ENCODE data around the gene CCDC80.
"Not testable (repeated sequence)": the region's sequence is repeated elsewhere in the genome, so short reads cannot be mapped to it uniquely, and the experiment has no call there.

Gene CCDC80

GRCh38 chr3:112583105-112583504, 57.8 kb downstream of the CCDC80 start:
- DNase-seq, result no peak

GRCh38 chr3:112582244-112582874, 58.6 kb downstream of the CCDC80 start:
- no peak for DNase-seq

- DNase-seq, result no peak
Observed at GRCh38 chr3:112579697-112580096, 61.2 kb downstream of the CCDC80 start.

- DNase-seq, result no peak
Observed at GRCh38 chr3:112579232-112579631, 61.7 kb downstream of the CCDC80 start.

GRCh38 chr3:112572701-112573100, 68.2 kb downstream of the CCDC80 start:
- no peak for DNase-seq

GRCh38 chr3:112569265-112569664, 71.7 kb downstream of the CCDC80 start:
- no peak for DNase-seq

GRCh38 chr3:112568642-112569041, 72.3 kb downstream of the CCDC80 start:
- DNase-seq, result no peak

- no peak for DNase-seq
Observed at GRCh38 chr3:112564940-112565305, 76.0 kb downstream of the CCDC80 start.

- not testable (repeated sequence) for DNase-seq
Observed at GRCh38 chr3:112564247-112564939, 76.5 kb downstream of the CCDC80 start.

GRCh38 chr3:112561734-112562529, 79.0 kb downstream of the CCDC80 start, which contains the start of the genes ATG3 and SLC35A5:
TSS of gene ATG3 (minus strand) at chr3:112561962. CDS start at chr3:112561528, 434 bp downstream.
TSS of gene SLC35A5 (plus strand) at chr3:112562045. CDS start at chr3:112563404, 1,359 bp downstream.
- peak; percentile 100 for DNase-seq

GRCh38 chr3:112561484-112561733, 79.5 kb downstream of the CCDC80 start:
- no peak for DNase-seq

GRCh38 chr3:112560721-112561483, 80.0 kb downstream of the CCDC80 start:
- DNase-seq, result no peak

GRCh38 chr3:112560307-112560706, 80.6 kb downstream of the CCDC80 start:
- no peak for DNase-seq

GRCh38 chr3:112557976-112558375, 83.0 kb downstream of the CCDC80 start:
- no peak for DNase-seq

GRCh38 chr3:112555535-112556170, 85.3 kb downstream of the CCDC80 start:
- no peak for DNase-seq

GRCh38 chr3:112550859-112551258, 90.1 kb downstream of the CCDC80 start:
- DNase-seq, result no peak
